Dedifferentiated amniotic fluid mesenchymal stem cell (primary cell): ENCODE measurements around the gene KLF5.

Source experiments
- DNase-seq: peaks from one replicate; pipeline ENCODE4 v3.0.0-alpha.2; 2016; ENCODE audit errors: extremely low spot score

KLF5 gene

GRCh38 chr13:73059460-73060250 lies 850 bp downstream of the KLF5 start:
- DNase-seq = no peak

GRCh38 chr13:73060251-73061160 lies 1.7 kb downstream of the KLF5 start:
- peak; percentile 85 for DNase-seq

- DNase-seq = no peak
Observed at GRCh38 chr13:73061473-73061872, 2.7 kb downstream of the KLF5 start.

GRCh38 chr13:73061876-73062275 lies 3.1 kb downstream of the KLF5 start:
- DNase-seq = no peak

- no peak for DNase-seq
Observed at GRCh38 chr13:73062468-73062867, 3.7 kb downstream of the KLF5 start.

GRCh38 chr13:73063166-73063565 lies 4.4 kb downstream of the KLF5 start:
- DNase-seq = no peak

GRCh38 chr13:73065036-73065435 lies 6.2 kb downstream of the KLF5 start:
- DNase-seq = no peak

- DNase-seq = no peak
Observed at GRCh38 chr13:73065665-73066340, 7.0 kb downstream of the KLF5 start.

- DNase-seq = no peak
Observed at GRCh38 chr13:73069206-73069805, 10.5 kb downstream of the KLF5 start.

GRCh38 chr13:73070451-73071098 lies 11.8 kb downstream of the KLF5 start:
- DNase-seq = no peak

GRCh38 chr13:73072239-73072900 lies 13.6 kb downstream of the KLF5 start:
- DNase-seq = no peak

- no peak for DNase-seq
Observed at GRCh38 chr13:73073050-73073449, 14.2 kb downstream of the KLF5 start.

- no peak for DNase-seq
Observed at GRCh38 chr13:73074014-73074413, 15.2 kb downstream of the KLF5 start.

- DNase-seq = no peak
Observed at GRCh38 chr13:73074926-73075325, 16.1 kb downstream of the KLF5 start.

- DNase-seq = no peak
Observed at GRCh38 chr13:73075546-73075945, 16.7 kb downstream of the KLF5 start.

- no peak for DNase-seq
Observed at GRCh38 chr13:73075954-73076353, 17.1 kb downstream of the KLF5 start.

GRCh38 chr13:73077865-73078264 lies 19.1 kb downstream of the KLF5 start:
- DNase-seq = no peak

GRCh38 chr13:73079359-73079758 lies 20.6 kb downstream of the KLF5 start:
- no peak for DNase-seq

GRCh38 chr13:73081256-73081915 lies 22.6 kb downstream of the KLF5 start:
- no peak for DNase-seq

- DNase-seq = no peak
Observed at GRCh38 chr13:73082471-73082870, 23.7 kb downstream of the KLF5 start.
